ENCODE measurements around the gene TMCO5A.
"Not testable (repeated sequence)": the region's sequence is repeated elsewhere in the genome, so short reads cannot be mapped to it uniquely, and the experiment has no call there.

The TMCO5A gene

DNA sequence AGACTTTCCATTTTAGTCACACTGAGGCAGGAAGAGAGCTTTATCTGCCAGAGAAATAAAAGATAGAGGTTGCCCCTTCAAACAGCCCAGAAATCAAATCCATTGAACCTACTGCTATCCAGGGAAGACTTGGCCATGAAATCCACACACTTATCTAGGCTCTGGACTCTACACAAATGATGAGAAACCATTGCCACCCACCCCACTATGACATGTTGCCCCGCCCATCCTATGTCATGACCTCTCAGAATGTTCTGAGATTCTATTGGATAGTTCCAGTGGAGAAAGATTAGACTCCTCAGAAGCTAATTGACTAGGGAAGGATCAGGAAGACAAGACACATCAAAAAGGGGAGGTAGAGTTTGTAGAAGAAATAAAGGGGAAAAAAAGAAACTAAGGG lies at the start of gene TMCO5A:
Gene TMCO5A (plus strand): TSS at position 301 of the 400 bp plus-strand sequence. CDS start 1,684 bp downstream, outside the sequence.
- no peak for DNase-seq (ENCODE audit: low read depth in 2 of 2)

DNA sequence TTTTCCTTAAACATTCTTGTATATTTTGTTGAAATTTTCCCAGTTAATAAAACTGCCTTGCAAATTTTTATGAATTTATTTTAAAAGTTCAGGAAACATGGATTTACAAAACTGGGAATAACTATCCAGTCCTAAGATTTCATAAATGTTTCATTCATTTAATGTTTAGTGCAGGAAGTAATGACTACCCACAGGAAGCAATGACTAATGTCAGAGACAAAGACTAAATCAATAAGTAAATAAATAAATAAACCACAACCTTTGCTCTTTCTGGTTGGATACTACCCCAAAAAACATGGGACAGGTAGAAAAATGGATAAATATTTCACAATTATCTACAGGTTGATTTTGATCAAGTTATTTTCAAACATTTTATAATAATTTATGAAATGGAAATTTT lies 48.8 kb upstream of the TMCO5A start:
- no peak for DNase-seq (ENCODE audit: low read depth in 2 of 2)

DNA sequence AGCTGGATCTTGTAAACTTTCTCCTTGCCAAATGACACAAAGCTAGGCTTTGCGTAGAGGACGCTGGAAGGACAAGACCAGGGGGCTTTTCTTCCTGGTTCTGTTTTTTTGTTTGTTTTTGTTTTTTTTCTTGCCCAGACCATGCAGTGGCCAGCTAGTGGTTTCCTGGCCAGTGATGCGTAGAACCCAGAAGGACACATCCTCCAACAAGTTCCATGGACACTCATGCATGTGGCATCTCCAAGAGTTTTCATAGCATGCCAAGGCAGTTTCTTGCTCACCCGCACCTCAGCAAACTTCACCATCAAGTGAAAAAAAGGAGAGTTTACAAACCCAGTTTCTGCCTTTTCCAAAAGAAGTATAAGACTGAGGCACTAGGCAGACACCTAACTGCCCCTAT lies 46.1 kb upstream of the TMCO5A start:
- no peak for DNase-seq (ENCODE audit: low read depth in 2 of 2)

DNA sequence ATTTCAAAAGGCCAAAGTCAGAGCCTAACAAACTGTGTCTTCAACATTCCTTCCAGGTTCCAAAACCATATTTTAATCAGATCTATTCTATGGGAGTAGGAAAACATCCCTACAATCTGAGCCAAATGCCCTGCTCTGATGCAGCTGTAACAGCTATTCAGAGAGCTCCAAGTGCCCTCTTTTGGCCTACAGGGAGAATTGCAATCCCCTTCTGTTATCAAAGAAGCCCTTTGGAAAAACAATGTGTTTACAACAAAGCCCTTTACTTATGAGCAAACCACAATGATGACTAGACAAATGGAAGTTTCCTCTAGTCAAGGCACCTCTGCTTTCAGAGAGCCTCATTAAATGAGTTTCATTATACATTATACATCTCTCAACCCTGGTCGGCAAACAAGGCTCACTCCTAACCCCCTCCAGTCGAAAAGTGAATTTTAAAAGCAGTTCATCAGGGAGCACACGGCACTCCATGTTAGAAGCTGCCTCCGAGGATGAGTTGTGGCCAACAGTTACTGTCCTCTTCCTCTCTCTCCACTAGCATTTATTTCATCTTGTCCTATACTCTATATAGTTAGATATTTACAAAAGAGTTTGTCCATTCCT lies 42.6 kb upstream of the TMCO5A start:
- no peak for DNase-seq (ENCODE audit: low read depth in 2 of 2)

DNA sequence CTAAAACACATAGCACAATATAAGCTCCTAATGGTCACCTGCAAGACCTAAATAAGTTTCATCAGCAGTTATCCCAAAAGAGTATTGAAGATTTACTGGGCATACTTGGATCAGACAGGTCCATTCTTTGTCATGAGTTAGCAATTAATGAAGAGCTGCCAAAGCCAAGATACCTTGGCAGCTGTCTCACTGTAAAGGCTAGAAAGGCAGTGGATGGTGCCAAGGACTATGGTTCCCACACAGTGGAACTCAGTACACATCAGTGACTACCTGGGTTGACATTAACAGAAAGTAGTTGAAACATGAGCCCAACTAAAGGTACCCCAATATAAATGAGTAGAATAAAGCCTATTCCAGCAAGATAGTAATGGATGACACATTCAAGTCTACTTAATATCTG lies 41.1 kb upstream of the TMCO5A start:
- no peak for DNase-seq (ENCODE audit: low read depth in 2 of 2)

DNA sequence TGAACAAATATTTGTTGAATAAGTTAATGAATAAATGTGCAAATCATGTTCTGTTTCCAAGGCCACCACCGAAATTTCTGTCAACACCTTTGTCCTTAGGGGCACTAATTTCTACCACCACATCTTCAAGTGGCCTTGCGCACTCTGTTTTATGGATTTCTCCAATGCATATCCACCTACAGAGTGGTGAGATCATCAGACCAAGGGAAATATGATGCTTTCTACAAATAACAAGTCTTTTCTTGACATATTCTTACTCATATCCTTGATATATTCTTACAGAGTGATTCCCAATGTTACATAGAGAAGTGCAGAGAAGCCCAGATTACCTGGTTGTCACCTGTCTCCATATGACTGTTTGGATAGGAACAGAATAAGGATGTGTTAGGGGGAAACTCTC lies 36.1 kb upstream of the TMCO5A start:
- DNase-seq (ENCODE audit: low read depth in 2 of 2), result no peak

DNA sequence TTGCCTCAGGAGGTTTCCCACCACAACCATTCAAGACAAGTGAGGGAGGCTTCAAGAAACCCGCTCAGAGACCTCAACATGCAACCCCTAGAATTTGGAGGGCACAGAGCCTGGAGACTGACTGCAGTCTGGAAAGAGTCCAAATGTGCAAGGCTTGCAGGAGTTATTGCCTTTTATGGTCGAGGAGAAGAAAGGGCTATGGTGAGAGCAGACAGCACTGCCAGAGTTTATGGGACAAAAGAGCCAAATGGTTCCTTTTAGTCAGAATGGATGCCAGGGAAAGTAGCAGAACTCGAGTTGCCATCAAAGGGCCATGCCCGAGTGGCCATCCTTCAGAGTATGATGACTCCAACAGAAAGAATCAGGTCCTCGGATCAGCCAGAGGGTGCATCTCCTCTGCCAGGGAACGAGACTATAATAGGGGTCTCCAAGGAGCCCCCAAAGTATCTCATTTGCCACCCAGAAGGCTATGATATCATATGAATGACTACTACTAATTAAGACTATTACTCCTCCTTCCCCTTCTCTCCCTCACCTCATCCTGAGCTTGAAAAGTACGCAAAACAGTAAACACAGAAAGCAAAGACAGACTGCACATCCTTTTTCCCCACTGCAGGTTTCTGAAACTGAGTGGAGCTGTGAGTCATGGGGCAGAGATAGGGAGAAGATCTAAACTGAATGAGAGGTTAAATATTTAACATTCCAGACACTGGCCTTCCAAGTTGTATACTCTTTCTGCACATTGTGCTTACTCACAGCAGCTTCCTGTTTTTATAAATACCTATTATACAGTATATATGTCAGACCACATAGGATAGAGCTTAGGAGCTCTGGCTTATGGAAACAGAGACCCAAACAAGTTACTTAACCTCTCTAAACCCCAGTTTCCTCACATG lies 33.9 kb upstream of the TMCO5A start:
- DNase-seq (ENCODE audit: low read depth in 2 of 2), result no peak

DNA sequence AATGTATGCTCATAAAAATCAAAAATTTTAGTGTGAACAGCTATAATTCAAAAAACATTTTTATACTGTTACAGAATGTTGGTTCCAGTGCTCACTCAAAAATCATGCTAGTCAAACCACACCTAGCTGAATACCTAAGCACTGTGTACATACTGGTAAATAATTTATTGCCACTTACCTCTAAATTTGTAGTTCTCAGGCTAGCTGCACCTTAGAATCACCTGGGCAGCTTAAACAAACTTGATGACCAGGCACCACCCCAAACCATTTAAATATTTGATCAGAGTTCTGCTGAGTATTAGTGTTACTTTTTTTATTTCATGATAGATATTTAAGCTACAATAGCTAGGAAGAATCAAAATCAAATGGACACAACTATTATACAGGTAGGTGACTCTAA lies 32.3 kb upstream of the TMCO5A start:
- DNase-seq (ENCODE audit: low read depth in 2 of 2), result no peak

DNA sequence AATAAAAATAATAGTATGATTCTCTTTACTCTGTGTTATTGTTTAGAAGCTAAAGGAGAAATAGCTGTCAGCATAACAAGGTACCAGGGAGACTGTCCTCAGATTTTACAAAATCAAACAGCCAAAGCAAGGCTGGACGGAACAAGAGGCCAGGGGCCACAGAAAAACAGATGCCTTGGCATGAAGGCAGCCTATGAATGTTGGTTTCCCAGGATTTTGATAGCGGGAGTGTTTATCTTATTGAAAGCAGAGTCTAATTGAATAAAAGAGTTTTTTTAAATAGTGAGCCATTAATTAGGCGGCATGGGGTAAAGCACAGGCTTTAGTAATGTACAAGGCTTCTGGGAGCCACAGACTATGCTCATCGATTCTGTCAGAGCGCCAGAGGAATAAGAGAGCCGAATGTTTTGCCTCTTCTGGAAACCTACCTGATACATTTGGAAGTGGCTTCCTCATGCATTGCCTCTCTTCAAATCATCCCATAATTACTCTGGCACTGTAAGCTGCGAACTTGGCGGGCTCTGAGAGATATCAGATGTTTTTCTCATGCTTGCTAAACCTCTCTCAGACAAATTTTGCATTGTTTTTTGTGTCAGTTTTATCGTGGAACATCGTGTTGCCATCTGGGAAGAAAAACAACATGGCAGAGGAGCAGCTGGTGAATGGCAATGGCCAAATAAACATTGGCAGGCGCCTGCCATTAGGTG lies 30.4 kb upstream of the TMCO5A start:
- DNase-seq (ENCODE audit: low read depth in 2 of 2), result no peak

DNA sequence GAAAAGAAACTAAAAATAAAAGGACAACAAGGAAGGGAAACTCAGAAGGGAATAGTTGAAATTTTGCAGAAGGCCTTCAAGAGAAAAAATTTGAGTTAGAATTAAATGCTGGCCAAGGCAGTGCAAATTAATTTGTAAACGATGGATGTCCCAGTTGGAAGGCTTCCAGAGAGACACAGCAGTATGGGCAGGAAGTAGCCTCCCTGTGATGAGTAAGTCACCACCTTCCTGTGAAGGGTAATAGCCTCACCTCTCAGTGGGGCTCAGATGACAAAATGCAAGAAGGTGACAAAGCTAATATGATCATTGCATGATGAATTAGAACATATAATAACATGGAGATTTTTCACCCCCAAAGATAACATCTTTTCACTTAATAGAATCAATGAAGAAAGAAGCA lies 27.3 kb upstream of the TMCO5A start:
- DNase-seq (ENCODE audit: low read depth in 2 of 2), result no peak

DNA sequence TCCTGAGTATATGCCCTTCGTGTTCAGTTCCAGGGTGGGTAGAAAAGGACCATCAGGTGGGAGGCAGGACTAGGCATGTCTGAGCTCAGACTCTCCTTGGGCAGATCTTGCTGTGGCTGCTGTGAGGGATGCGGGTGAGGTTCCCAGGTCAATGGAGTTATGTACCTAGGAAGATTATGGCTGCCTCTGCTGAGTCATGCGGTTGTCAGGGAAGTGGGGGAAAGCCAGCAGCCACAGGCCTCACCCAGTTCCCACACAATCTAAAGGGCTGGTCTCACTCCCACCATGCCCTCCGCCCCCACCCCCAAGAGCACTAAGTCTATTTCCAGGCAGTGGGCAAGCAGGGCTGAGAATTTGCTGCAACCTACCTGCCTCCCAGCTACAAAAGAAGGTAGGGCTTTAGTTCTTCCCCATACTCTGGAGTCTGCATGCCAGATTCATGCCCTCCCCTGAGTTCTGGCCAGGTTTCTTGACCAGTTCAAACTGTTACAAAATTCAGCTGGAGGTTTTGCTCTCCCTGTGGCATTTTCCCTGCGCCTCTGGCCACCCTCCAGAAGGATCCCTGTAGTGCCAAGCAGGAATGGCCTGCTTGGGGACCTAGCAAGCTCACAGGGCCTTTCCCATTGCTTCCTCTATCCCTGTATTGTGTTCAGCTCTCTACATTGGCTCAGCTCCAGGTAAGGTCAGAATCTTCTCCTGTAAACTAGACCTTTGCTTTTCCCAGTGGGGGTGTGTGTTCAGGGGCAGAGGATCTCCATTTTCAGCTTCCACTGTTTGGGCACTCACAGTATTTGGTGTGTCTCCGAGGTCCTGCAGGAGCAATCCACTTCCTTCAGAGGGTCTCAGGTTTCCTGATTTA lies 12.7 kb upstream of the TMCO5A start:
- no peak for DNase-seq (ENCODE audit: low read depth in 2 of 2)

DNA sequence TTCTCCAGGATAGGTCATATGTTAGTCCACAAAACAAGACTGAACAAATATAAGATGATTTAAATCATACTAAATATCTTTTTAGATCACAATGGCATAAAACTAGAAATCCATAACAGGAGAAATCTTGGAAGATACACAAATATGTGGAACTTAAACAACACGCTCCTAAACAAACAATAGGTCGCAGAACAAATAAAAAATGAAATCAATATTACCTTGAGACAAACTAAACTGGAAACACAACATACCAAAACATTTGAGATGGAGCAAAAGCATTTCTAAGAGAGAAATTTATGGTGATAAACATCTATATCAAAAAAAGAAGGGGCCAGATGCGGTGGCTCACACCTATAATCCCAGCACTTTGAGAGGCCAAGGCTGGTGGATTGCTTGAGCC lies 8.3 kb upstream of the TMCO5A start:
- no peak for DNase-seq (ENCODE audit: low read depth in 2 of 2)

DNA sequence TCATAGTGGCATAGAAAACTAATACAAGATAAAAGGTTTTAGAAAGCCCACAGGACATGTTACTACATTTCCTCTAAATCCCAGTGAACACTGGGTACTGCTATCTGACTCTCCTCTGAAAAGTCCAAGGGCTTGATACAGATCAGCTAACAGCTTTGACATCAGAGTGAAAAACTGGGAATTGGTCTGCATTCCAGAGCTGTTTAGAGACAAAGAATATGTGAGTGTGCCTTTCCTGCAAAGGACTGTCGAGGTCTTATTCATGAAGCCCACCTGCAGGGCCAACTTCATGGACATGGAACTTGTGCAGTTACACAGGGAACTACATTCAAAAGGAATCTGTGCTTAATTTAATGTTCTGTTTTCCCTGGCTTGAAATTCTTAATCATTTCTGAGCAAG lies 5.2 kb upstream of the TMCO5A start:
- no peak for DNase-seq (ENCODE audit: low read depth in 2 of 2)

DNA sequence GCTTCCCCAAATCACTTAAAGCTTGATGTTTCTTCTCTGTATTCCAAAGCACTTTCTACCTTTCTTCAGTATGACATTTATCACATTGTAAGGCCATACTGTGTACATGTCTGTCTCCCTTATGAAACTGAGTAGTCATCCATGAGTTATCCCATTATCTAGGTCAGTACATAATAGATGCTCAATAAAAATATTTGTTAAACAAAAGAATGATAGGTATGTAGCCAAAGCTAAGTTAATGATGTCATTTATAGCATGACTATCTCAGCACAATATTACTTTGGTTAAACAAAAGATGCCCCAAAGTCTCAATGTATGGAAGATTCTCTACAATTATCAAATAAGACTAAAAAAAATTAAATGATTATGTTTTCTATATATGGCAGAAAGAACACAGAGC lies 3.1 kb upstream of the TMCO5A start:
- DNase-seq (ENCODE audit: low read depth in 2 of 2), result no peak

DNA sequence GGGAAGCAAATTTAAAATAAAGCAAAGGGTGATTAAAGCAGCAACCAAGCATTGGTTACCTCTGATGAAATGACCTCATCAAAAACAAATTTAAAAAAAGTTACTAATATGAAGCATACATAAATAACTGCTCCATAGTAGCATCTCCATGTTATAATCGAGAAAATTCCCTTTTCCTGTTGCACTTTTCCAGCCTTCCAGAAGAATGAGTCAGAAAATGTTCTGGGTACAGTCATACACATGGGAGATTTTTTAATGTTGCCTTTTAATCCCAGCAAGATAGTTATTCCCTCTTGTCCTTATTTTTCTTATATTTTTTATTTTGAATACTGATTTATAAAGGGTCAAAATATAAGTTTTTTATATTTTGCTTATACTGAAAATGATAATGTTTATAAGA lies 2.6 kb upstream of the TMCO5A start:
- no peak for DNase-seq (ENCODE audit: low read depth in 2 of 2)

DNA sequence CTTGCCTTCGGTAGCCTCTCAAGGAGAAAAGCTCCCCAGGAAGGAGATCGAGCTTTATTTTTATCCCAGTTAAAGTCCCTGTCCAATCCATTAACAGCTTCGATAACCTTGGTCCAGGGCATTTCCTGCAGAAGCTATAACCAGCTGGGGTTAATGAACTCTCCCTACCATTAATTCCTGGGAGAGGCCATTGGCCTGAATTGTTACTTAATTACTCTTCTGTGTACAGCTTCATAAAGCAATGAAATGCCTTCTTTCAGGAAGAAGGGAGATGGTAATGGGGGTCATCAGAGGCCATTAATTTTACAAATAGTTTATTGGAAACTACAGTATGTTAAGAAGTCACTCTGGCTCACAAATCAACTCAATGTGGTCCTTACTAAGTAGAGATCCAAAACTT lies 1.9 kb upstream of the TMCO5A start:
- no peak for DNase-seq (ENCODE audit: low read depth in 2 of 2)

DNA sequence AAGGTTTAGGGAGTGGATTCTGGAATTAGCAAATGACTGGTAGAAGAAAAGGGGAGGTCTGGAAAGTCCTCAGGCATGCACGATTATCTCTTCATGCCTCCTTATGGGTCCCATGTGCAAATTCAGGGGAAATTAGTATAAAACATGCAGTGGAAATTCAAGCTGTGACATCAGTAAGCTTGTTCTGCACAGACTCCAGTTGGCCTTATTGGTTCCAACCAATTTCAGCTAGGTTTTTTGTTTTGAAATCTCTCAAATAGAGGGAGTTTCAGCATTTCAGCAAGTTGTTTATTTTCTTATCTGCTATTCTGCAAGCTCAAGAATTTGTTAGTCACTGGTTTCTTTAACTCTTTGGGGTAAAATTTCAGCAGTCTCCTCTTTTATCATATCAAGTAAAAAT lies 774 bp upstream of the TMCO5A start:
- no peak for DNase-seq (ENCODE audit: low read depth in 2 of 2)

DNA sequence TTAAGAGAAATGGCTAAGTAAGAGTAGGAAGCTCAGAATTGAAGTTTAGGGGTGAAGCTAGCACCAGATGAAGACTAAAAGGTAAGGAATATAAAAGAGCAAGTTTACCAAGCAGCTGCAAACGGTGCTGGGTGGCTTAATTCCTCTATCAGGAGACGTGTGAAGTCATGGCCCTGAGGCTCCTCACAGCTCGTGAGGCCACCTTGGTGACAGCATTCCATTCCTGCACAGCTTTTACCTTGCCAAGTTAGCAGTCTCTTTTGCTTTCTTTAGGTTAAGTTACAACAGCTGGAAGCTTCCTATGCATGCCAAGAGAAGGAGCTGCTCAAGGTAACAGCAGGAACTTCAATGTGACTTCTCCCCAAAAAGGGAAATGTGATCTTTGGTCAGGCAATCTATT lies 6.4 kb downstream of the TMCO5A start:
- DNase-seq (ENCODE audit: low read depth in 2 of 2), result no peak

DNA sequence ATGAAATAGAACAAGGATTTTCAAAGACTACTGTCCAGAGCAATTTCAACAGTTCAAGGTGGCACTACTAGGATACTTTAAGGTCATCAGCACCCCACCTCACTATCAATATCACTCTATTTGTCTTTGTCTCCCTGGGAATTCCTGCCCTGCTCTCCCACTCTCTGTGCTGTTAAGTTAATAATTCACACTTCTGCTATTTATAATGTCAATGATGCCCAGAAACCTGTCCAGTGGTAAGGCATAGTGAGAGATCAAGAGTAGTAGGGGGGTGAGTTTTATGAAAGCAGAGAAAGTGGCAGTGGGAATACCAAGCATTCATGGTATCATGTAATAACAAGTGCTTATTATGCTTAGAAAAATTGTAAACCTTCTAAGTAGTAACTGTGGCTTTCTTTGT lies 7.3 kb downstream of the TMCO5A start:
- DNase-seq (ENCODE audit: low read depth in 2 of 2), result no peak

DNA sequence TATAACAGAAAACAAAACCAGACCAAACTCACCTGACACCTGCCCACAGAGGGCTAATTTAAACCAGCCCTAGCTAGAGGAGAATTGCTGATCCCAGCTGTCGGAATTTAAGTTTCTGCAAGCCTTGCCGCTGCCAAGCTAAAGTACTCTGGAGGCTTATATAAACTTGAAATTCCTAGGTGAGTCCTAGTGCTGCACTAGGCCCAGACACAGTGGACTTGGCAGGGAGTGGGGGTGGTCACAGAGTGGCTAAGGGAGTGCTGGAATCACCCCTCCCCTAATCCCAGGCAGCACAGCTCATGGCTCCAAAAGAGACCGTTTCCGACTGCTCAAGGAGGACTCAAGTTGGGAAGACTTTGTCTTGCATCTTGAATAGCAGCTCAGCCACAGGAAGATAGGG lies 17.6 kb downstream of the TMCO5A start:
- DNase-seq (ENCODE audit: low read depth in 2 of 2), result no peak

DNA sequence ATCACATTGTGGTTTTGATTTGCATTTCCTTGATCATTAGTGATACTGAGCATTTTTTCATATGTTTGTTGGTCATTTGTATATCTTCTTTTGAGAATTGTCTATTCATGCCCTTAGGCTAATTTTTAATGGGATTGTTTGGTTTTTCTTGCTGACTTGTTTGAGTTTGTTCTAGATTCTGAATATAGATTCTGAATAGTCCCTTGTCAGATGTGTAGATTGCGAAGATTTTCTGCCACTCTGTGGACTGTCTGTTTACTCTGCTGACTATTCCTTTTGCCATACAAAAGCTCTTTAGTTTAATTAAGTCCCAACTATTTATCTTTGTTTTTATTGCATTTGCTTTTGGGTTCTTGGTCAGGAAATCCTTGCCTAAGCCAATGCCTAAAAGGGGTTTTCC lies 26.3 kb downstream of the TMCO5A start:
- DNase-seq (ENCODE audit: low read depth in 2 of 2), result not testable (repeated sequence)

DNA sequence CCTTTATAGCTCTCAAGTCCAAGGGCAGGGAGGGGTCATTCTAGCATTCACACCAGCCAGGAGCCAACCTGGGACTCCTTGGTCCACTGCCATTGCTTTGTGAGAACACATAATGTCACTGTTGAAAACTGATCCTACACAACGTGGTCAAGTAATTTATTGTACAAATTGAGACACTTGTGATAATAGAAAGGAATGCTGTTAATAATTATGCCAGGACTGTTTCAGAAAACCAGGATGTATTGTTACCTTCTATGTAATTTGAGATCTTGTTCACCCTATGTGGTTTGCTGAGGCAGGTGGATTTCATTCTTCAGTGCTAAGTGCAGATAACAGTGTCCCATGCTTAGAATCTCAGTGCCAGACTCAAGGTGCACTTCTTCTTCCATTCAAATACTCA lies 33.3 kb downstream of the TMCO5A start:
- no peak for DNase-seq (ENCODE audit: low read depth in 2 of 2)
